Hematopoietic multipotent progenitor cell treated with erythropoietin and hydrocortisone succinate and interleukin-3 and kit ligand, for 6 days (in vitro differentiated cells): ENCODE data around the gene TSPAN10.
A peak's percentile ranks its signal among the peaks of the same experiment; 100 is the strongest.

ENCODE experiments used
- DNase-seq: peaks from one replicate; pipeline ENCODE4 v3.0.0-alpha.2; 2015

The TSPAN10 gene

GRCh38 chr17:81635973-81636504 lies 957 bp upstream of the TSPAN10 start:
- DNase-seq, result peak; percentile 49

DNA sequence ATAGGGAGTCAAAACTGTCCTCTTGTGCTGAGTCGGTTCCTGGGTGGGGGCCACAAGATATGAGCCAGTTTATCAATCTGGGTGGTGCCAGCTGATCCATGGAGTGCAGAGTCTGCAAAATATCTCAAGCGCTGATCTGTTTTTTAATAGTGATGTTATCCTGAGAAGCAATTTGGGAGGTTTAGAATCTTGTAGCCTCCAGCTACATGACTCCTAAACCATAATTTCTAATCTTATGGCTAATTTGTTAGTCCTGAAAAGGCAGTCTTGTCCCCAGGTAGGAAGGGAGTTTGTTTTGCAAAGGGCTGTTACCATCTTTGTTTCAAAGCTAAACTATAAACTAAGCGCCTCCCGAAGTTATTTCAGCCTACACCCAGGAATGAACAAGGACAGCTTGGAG lies 1.7 kb downstream of the TSPAN10 start:
- no peak for DNase-seq

DNA sequence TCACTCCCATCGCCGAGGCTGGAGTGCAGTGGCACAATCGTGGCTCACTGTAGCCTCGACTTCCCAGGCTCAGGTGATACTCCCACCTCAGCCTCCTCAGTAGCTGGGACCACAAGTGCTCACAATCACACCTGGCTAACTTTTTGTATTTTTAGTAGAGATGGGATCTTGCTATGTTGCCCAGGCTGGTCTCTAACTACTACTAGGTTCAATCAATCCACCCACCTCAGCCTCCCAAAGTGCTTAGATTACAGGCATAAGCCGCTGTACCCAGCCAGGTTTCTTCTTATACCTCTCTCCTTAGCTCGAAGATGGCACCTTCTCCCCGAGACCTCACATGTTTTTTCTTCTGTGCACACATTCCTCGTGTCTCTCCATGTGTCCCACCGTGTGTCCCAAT lies 3.0 kb downstream of the TSPAN10 start:
- no peak for DNase-seq

DNA sequence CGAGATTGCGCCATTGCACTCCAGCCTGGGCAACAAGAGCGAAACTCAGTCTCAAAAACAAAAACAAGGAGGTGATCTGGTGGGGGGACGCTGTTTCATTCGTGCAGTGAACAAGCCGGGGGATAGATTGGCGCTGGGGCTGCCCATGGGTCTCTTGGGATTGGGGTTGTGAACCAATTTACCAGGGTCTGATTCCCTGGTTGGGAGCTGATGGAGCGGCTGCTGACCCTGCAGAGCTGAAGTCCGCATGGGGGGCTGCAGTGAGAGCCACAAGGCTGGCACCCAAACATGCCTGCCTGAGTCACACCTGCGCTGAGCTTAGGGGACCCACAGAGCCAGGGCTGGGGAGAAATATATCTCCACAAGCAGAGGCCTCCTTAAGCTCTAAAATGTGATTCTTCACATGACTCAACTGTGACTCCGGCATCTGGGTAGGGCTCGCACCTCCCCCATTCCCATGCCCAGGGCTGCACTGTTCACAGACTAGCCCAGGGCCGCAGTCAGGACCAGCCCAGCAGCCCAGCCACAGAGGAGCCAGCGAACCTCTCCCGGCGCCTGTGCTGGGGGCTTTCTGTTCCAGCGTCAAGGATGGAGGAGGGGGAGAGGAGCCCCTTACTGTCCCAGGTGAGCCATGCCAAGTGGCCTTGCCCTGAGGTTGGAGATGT lies 5.0 kb downstream of the TSPAN10 start:
- peak; percentile 52 for DNase-seq

DNA sequence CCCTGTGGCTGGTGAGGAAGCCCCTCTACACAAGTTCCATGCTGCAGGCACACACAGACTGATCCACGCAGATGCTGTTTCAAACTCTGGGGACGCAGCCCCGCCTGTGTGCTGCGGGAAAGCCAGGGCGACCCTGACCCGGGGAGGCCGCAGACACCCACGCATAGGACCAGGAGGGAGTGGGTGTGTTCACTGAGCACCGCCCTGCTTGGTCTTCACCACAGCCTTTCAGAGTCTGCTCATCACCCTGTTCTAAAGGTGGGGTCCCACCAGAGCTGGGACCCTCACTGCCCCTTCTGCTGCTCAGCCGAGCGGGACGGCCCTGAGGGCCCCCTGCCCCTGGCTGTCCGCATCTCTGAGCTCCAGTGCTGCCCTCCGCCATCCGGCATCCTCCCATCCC lies 7.5 kb downstream of the TSPAN10 start:
- DNase-seq, result no peak

DNA sequence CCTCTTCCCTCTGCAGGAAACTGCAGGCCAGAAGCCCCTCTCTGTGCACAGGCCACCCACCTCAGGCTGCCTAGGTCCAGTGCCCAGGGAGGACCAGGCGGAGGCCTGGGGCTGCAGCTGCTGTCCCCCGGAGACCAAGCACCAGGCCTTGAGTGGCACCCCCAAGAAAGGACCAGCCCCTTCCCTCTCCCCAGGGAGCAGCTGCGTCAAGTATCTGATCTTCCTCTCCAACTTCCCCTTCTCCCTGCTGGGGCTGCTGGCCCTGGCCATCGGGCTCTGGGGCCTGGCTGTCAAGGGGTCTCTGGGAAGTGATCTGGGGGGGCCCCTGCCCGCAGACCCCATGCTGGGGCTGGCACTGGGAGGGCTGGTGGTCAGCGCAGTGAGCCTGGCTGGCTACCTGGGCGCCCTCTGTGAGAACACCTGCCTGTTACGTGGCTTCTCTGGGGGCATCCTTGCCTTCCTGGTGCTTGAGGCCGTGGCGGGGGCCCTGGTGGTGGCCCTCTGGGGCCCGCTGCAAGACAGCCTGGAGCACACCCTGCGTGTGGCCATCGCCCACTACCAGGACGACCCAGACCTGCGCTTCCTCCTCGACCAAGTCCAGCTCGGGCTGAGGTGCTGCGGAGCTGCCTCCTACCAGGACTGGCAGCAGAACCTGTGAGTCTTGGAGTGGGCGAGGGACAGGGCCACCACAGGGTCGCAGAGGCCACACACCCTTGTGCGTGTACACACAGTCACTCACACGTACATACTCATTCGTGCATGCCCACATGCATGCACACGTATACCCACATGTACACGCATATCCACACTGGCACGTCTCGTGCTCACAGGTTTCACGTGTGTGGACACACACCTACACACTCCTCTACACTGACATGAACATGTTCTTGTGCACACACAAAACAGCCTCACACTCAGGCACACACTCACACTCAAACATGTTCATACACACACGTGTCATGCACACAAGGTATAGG lies 8.3 kb downstream of the TSPAN10 start:
- DNase-seq, result no peak

DNA sequence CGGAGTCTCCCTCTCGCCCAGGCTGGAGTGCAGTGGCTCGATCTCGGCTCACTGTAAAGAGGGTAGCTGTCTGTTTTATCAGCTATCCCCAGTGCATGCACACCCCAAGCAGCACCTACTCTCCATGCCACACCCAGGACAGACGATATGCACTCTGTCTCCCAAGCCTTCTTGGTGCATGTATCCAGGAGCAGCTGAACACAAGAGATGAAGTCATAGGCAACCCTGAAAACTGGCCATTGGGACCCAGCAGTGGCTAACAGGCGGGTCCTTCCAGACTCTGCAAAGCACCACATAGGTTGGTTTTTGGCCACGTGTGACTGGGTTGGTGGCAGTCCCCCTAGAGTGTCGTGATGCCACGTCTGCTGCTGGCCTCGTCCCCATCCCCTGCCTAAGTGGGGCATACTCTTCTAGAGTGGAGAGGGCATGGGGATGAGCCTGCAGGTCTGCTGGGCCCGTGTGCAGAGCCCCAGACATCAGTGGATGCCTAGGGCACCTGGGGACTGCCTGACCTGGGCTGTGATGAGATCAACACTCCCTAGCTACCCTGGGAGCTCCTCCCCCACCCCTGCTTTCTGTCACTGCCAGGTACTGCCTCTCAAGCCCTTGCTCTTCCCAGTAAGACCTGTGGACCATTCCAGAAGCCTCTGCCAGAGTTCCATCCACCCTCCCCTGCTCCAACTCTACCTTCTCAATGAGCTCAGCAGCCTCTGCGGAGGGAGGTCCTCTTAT lies 10.0 kb downstream of the TSPAN10 start:
- DNase-seq, result peak; percentile 86

DNA sequence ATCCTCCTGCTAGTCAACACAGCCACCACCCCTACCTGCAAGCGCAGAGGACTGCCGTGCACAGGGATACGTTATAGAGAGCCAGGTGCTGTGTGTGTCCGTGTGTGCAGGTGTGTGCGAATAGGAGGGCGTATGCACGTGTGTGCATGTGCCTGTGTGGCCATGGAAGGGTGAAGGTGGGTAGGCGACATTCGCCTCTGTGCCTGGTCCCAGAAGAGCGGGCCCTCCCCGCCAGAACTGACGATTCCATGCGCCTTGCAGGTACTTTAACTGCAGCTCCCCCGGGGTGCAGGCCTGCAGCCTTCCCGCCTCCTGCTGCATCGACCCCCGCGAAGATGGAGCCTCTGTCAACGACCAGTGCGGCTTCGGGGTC lies 10.6 kb downstream of the TSPAN10 start:
- DNase-seq, result no peak

GRCh38 chr17:81648013-81648706 lies 11.2 kb downstream of the TSPAN10 start:
- DNase-seq, result no peak

DNA sequence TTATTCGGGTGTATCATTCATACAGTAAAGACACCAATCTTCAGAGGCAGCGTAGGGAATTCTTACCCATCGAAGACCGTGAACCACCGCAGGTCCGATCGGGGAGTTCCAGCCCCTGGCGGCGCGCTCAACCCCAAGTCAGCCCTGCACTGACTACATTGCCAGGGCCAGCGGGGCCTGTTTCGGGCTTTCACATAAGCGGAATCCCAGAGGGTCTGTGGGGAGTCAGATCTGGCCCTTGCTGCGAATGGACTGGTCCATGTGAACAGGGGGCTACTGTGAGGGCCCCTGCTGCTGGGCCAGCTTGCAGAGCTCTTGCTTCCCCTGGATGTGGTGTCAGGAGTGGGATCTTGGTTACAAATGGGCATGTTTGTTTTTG lies 11.7 kb downstream of the TSPAN10 start:
- no peak for DNase-seq

- no peak for DNase-seq
Observed at GRCh38 chr17:81650951-81651350, 14.0 kb downstream of the TSPAN10 start.

- peak; percentile 70 for DNase-seq
Observed at GRCh38 chr17:81651692-81652091, 14.7 kb downstream of the TSPAN10 start.

DNA sequence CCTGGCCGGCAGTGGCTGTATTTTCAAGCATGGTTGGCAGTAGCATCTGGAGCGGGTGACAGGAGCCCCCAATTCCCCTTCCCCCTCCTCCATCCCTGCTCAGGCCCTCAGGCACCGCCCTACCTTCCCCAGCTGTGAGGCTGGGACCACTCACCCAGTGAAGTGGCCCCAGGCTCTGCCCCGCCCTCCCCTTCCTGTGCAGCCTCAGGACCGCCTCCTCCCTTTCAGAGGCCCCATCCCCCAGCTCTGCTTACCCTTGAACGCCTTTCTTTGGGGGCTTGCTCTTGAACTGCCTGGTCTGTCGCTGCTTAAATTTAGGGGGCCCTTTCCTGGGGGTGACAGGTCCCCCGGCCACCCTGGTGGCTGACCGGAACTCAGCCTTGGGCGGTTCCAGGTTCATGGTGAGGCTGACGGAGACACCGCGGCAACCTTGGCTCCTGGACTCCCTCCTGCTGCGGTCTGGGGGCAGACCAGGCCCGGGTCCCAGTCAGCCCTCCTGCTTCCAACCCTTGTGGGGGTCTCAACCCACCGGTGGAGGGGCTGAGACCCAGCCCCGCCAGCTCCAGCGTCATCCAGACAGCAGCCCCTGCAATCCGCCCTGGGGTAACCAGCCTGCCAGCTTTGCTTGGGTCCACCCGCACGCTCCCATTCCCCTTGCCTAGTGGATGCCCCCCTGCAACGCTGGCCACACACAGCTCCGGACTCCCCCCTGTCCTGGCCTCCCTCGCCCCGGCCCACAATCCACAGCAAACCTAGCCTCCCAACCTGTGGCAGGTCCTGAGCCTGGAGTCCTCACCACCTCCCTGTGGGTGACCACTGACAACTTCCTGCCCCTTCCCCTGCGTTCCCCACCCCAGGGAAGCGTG lies 16.1 kb downstream of the TSPAN10 start:
- peak; percentile 72 for DNase-seq

DNA sequence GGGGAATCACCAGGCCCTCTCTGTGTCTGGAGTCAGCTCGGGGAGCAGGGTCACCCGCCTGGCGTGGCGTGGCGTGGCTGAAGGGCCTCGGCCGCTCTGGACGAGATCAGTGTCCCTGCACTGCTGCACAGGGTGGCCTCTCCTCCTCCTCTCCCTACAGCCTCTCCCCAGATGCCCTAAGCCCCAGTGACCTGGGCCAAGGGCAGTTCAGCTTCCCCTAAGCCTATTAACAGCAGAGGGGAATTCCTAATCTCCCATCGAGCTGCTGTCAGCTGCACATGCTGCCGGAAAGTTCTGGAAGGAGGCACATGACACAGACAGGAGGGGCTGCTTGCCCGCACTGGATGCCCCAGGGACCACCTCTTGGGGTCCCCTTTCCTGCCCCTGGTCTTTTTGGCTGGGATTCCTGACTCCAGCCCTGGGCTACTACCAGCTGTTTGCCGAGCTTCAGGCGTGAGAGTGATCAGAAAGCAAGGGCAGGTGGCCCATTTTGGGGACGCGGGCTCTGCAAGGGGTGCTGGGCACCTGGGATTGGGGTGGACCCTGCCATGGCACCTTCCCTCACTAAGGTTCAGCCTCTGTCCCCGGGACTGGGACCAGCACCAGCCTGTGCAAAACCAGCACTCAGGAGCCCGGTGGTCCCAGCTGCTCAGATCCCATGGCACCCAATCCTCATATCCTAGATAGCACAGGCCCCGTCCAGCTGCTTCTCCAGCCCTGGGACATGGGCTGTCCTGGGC lies 18.6 kb downstream of the TSPAN10 start:
- DNase-seq, result no peak

DNA sequence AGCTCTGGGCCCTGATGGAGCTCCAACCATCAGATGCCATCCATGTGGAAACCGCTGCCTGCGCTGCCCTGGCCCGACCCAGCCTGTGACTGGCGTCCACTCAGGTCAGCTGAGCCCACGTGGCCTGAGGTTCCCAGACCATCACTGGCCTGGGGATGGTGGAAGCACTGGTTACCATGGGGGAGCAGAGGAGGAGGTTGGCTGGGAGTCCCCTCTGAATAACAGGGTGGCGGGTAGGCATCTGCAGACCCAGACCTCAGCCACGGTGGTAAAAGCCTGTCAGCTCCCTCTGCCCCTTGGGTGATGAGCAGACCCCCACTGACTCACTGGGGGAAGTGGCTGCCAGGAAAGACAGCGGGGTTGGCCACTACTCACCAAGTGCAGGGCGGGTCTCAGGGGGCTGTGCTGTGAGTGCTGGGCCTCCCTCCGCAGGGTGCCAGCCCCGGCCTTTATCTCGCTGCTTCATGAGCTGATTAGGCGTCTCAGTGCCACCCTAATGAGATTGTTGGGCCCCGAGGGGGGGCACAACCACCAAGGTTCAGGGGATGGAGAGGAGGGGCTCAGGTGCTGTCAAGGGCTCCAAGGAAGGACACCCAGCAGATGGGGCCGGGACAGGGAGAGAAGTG lies 19.2 kb downstream of the TSPAN10 start, which contains the start of gene PDE6G:
Gene PDE6G, minus strand, starts transcription at position 425 of the 626 bp plus-strand sequence. CDS start 3,237 bp downstream, outside the sequence.
- DNase-seq, result peak; percentile 71

- no peak for DNase-seq
Observed at GRCh38 chr17:81656835-81657234, 19.8 kb downstream of the TSPAN10 start.

GRCh38 chr17:81659038-81659437 lies 22.0 kb downstream of the TSPAN10 start:
- DNase-seq, result no peak

DNA sequence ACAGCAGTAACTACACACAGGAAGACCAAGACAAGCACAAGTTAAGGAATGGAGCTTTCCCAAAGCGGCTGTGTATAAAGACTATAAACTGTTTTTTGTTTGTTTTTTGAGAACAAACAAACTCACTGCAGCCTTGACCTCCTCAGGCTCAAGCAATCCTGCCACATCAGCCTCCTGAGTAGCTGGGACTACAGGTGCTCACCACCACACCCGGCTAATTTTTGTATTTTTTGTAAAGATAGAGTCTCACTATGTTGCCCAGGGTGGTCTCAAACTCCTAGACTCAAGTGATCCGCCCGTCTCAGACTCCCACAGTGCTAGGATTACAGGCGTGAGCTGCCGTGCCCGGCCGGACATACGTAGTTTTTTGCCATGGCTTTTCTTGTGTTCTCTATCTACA lies 23.4 kb downstream of the TSPAN10 start:
- no peak for DNase-seq

DNA sequence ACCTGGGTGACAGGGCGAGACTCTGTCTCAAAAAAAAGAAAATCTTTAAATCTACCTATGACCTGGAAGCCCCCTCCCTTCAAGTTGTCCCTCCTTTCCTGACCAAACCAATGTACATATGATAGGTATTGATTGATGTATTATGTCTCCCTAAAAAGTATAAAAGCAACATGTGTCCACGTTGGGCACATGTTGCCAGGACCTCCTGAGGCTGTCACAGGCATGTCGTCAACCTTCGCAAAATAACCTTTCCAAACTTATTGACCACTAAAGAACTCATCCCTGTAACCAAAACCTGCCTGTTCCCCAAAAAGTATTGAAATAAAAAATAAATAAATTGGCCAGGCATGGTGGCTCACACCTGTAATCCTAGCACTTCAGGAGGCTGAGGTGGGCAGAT lies 25.0 kb downstream of the TSPAN10 start:
- no peak for DNase-seq

GRCh38 chr17:81664051-81664470 lies 27.1 kb downstream of the TSPAN10 start:
- no peak for DNase-seq
